GM12878 (cell line): ENCODE results near the gene USP10. TPM values are rescaled to one million over a fixed set of nuclear protein-coding genes. Genes with fewer than 3 reads are reported as not detected.

Experiments
- BHLHE40 ChIP-seq, 2 experiments: fragments of 450-650 bp in 1 of 2; IDR thresholded peaks; 2 replicates each; pipeline ENCODE4 v1.6.1; 2011 to 2017; ENCODE audit warnings: low read depth in 2 of 2, borderline replicate concordance in 1 of 2, improper control_type of control experiment in 1 of 2, low read length in 1 of 2, mild to moderate bottlenecking in 1 of 2
- CHD1 ChIP-seq: IDR thresholded peaks from 2 replicates; pipeline ENCODE4 v1.6.1; 2012; ENCODE audit warnings: low read depth, low read length, improper control_type of control experiment
- CREB1 ChIP-seq: IDR thresholded peaks from 2 replicates; pipeline ENCODE4 v1.6.1; 2012; ENCODE audit warnings: low read depth, mild to moderate bottlenecking, inconsistent platforms
- E4F1 ChIP-seq: fragments of 450-650 bp; IDR thresholded peaks from 2 replicates; pipeline ENCODE4 v1.6.1; 2018; ENCODE audit warnings: borderline replicate concordance, mild to moderate bottlenecking; ENCODE audit not compliant: partially characterized antibody
- EED ChIP-seq: sonication (generic); IDR thresholded peaks from 2 replicates; pipeline ENCODE4 v1.6.1; 2016; ENCODE audit warnings: antibody characterized with exemption, low read depth
- EGR1 ChIP-seq, 2 experiments: IDR thresholded peaks; 1 replicate in 1 of 2; 2 replicates in 1 of 2; pipeline ENCODE4 v1.6.1; 2011 to 2012; ENCODE audit warnings: low read depth in 2 of 2, low read length in 2 of 2, borderline replicate concordance in 1 of 2, mild to moderate bottlenecking in 1 of 2, moderate library complexity in 1 of 2
- ESRRA ChIP-seq: IDR thresholded peaks from 2 replicates; pipeline ENCODE4 v1.6.1; 2012; ENCODE audit warnings: mild to moderate bottlenecking, low read length, improper control_type of control experiment
- FOXM1 ChIP-seq: IDR thresholded peaks from 2 replicates; pipeline ENCODE4 v1.6.1; 2012; ENCODE audit warnings: low read depth, mild to moderate bottlenecking, inconsistent platforms, low read length, moderate library complexity
- IKZF1 ChIP-seq: fragments of 450-650 bp; conservative IDR thresholded peaks from 2 replicates; pipeline ENCODE4 v1.6.1; 2017; ENCODE audit warnings: antibody characterized with exemption, mild to moderate bottlenecking
- KDM1A ChIP-seq: fragments of 200-600 bp; sonication (generic); IDR thresholded peaks from 2 replicates; pipeline ENCODE4 v1.6.1; 2016; ENCODE audit warnings: borderline replicate concordance
- KLF5 ChIP-seq: fragments of 450-650 bp; IDR thresholded peaks from 2 replicates; pipeline ENCODE4 v1.6.1; 2014; ENCODE audit warnings: mild to moderate bottlenecking; ENCODE audit not compliant: partially characterized antibody
- MXI1 ChIP-seq: fragments of 150-350 bp; IDR thresholded peaks from 2 replicates; pipeline ENCODE4 v1.6.1; 2011; ENCODE audit warnings: low read depth, mild to moderate bottlenecking, inconsistent platforms, low read length, improper control_type of control experiment
- NFYB ChIP-seq: IDR thresholded peaks from 2 replicates; pipeline ENCODE4 v1.6.1; 2011; ENCODE audit warnings: low read depth, mild to moderate bottlenecking, low read length, improper control_type of control experiment, moderate library complexity; ENCODE audit not compliant: insufficient read depth
- NR2C2 ChIP-seq: IDR thresholded peaks from 2 replicates; pipeline ENCODE4 v1.6.1; 2011; ENCODE audit warnings: borderline replicate concordance, low read depth; ENCODE audit not compliant: control insufficient read depth, insufficient read length
- PML ChIP-seq: IDR thresholded peaks from 2 replicates; pipeline ENCODE4 v1.6.1; 2012; ENCODE audit warnings: low read length, inconsistent platforms
- RAD21 ChIP-seq: IDR thresholded peaks from 2 replicates; pipeline ENCODE4 v1.6.1; 2011; ENCODE audit warnings: mild to moderate bottlenecking, low read depth, low read length, moderate library complexity; ENCODE audit not compliant: insufficient read depth
- RB1 ChIP-seq: fragments of 450-650 bp; formaldehyde crosslinking; IDR thresholded peaks from 2 replicates; pipeline ENCODE4 v1.6.1; 2017; ENCODE audit warnings: mild to moderate bottlenecking, borderline replicate concordance
- RUNX3 ChIP-seq: IDR thresholded peaks from 2 replicates; pipeline ENCODE4 v1.6.1; 2012; ENCODE audit warnings: low read length, inconsistent platforms
- SMARCA5 ChIP-seq: fragments of 450-650 bp; IDR thresholded peaks from 2 replicates; pipeline ENCODE4 v1.6.1; 2017; ENCODE audit warnings: mild to moderate bottlenecking
- SMC3 ChIP-seq: IDR thresholded peaks from 2 replicates; pipeline ENCODE4 v1.6.1; 2011; ENCODE audit warnings: low read length, improper control_type of control experiment, borderline replicate concordance
- SREBF1 ChIP-seq: IDR thresholded peaks from 2 replicates; pipeline ENCODE4 v1.6.1; 2012; ENCODE audit warnings: mild to moderate bottlenecking, low read length
- STAT1 ChIP-seq: fragments of 450-650 bp; conservative IDR thresholded peaks from 2 replicates; pipeline ENCODE4 v1.6.1; 2014; ENCODE audit warnings: antibody characterized with exemption, mild to moderate bottlenecking
- TAF1 ChIP-seq: IDR thresholded peaks from 2 replicates; pipeline ENCODE4 v1.6.1; 2011; ENCODE audit warnings: mild to moderate bottlenecking, low read depth, low read length, borderline replicate concordance
- TCF3 ChIP-seq: IDR thresholded peaks from 2 replicates; pipeline ENCODE4 v1.6.1; 2012; ENCODE audit warnings: low read depth, mild to moderate bottlenecking, low read length, borderline replicate concordance; ENCODE audit not compliant: insufficient read depth
- YY1 ChIP-seq: IDR thresholded peaks from 2 replicates; pipeline ENCODE4 v1.6.1; 2011; ENCODE audit warnings: low read depth, mild to moderate bottlenecking, low read length
- ZBTB4 ChIP-seq: fragments of 450-650 bp; formaldehyde crosslinking; IDR thresholded peaks from 2 replicates; pipeline ENCODE4 v1.4.0; 2022; ENCODE audit warnings: mild to moderate bottlenecking, moderate library complexity
- polyA plus RNA-seq, 11 experiments: library from polyadenylated mRNA; depleted of rRNA in 4 of 11; unstranded in 6 of 11; stranded (reverse) in 5 of 11; fragments of >200 nt; fragmentation: Nextera tagmentation in 4 of 11; fragmentation: Illumina TruSeq in 1 of 11; extraction: Ambion mirVana in 4 of 11; extraction: Trizol in 1 of 11; gene quantifications; 1 replicate in 1 of 11; 2 replicates in 10 of 11; pipeline versions ENCODE4 v1.2.1 to v1.2.3, GENCODE V29; 2011 to 2016; ENCODE audit warnings: inconsistent platforms in 2 of 11, missing spikeins in 2 of 11, low read depth in 1 of 11
- total RNA-seq, 4 experiments: library from RNA; depleted of rRNA in 3 of 4; stranded (reverse); fragments of >200 nt in 3 of 4; fragmentation: Illumina TruSeq in 1 of 4; extraction: Trizol in 1 of 4; gene quantifications; 2 replicates each; pipeline versions ENCODE4 v1.2.1 to v1.2.3, GENCODE V29; 2013 to 2021

The USP10 gene
- total and polyA plus RNA-seq, 10 of the 15 experiments (the other 5 are each of a cell fraction or from before 2014, with no cell fraction given), result 46.1 to 160 (median 105) TPM

- TF ChIP-seq SMARCA5 (no peak), EGR1 (IDR thresholded peaks at IDR 0.05; ENCODE audit: borderline replicate concordance in 1 of 2, low read depth in 2 of 2, low read length in 2 of 2) (no peak), EED (no peak), RUNX3 (peak; percentile 76), KDM1A (no peak), IKZF1 (no peak), NFYB (peak; percentile 42; the same call in 1 of the 2 replicates), RAD21 (no peak), E4F1 (no peak), NR2C2 (no peak), TCF3 (no peak), CHD1 (no peak), FOXM1 (no peak), BHLHE40 (IDR thresholded peaks at IDR 0.05; ENCODE audit: borderline replicate concordance in 1 of 2, low read depth in 2 of 2, low read length in 1 of 2) (no peak), YY1 (0 out of 2 replicates have a peak, but pooled peaks have one; percentile 17), PML (no peak), SREBF1 (no peak), STAT1 (no peak), MXI1 (no peak), RB1 (no peak), KLF5 (no peak), ZBTB4 (CRISPR knock-in tag) (no peak), SMC3 (no peak), ESRRA (no peak), CREB1 (no peak), TAF1 (no peak)
- TF ChIP-seq, all 136 proteins: peak for 9
These were observed 12.1 kb upstream of the USP10 start (continued) for GRCh38 chr16:84687715-84688114.
